BLaER1 (cell line): ENCODE measurements around the gene GBP5.
"Not testable (repeated sequence)": the region's sequence is repeated elsewhere in the genome, so short reads cannot be mapped to it uniquely, and the experiment has no call there.

ENCODE experiments used
- H3K27ac ChIP-seq: shearing (Covaris generic); formaldehyde crosslinking; 2 replicates; pipeline ENCODE4 v1.8.1; 2022
- H3K27me3 ChIP-seq: shearing (Covaris generic); formaldehyde crosslinking; 2 replicates; pipeline ENCODE4 v1.8.1; 2022
- H3K36me3 ChIP-seq: shearing (Covaris generic); formaldehyde crosslinking; 2 replicates; pipeline ENCODE4 v1.8.1; 2022
- H3K4me1 ChIP-seq: shearing (Covaris generic); formaldehyde crosslinking; 2 replicates; pipeline ENCODE4 v1.8.1; 2022
- H3K4me2 ChIP-seq: shearing (Covaris generic); formaldehyde crosslinking; 2 replicates; pipeline ENCODE4 v1.8.1; 2022
- H3K4me3 ChIP-seq: shearing (Covaris generic); formaldehyde crosslinking; 2 replicates; pipeline ENCODE4 v1.8.1; 2022
- H3K9ac ChIP-seq: shearing (Covaris generic); formaldehyde crosslinking; 2 replicates; pipeline ENCODE4 v1.8.1; 2022
- H3K9me3 ChIP-seq: shearing (Covaris generic); formaldehyde crosslinking; 2 replicates; pipeline ENCODE4 v1.8.1; 2022
- H4K20me1 ChIP-seq: shearing (Covaris generic); formaldehyde crosslinking; 2 replicates; pipeline ENCODE4 v1.8.1; 2022
- Cebpa-rat ChIP-seq: shearing (Covaris generic); IDR thresholded peaks from 2 replicates; pipeline ENCODE4 v1.8.1; 2022

The GBP5 gene

GRCh38 chr1:89285745-89286380 lies 13.2 kb upstream of the GBP5 start:
- H3K4me1 ChIP-seq, result peaks cover 11% of the 10 kb centered on the region
- H3K27ac ChIP-seq, result no peak overlapping the region
- no peaks in the 10 kb centered on the region for H4K20me1 ChIP-seq
- H3K36me3 ChIP-seq, result no peaks in the 10 kb centered on the region
- no peaks in the 10 kb centered on the region for H3K27me3 ChIP-seq
- no peak overlapping the region for H3K9ac ChIP-seq
- TF ChIP-seq Cebpa-rat, result no peak
- peaks cover 9% of the 10 kb centered on the region for H3K9me3 ChIP-seq
- H3K4me3 ChIP-seq, result no peak overlapping the region
- H3K4me2 ChIP-seq, result no peak overlapping the region

DNA sequence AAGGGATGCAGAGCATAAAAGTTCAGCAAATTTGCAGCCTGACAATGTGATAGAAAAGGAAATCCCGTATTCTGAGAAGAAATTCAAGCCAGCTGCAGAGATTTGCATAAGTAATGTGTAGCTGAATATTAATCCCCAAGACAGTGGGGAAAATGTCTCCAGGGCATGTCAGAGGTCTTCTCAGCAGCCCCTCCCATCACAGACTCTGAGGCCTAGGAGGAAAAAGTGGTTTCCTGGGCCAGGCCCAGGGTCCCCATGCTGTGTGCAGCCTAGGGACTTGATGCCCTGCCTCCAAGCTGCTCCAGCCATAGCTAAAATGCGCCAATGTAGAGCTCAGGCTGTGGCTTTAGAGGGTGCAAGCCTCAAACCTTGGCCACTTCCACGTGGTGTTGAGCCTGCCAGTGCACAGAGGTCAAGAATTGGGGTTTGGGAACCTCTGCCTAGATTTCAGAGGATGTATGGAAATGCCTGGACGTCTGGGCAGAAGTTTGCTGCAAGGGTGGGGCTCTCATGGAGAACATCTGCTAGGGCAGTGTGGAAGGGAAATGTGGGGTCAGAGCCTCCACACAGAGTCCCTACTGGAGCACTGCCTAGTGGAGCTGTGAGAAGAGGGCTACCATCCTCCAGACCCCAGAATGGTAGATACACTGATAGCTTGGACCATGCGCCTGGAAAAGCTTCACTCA lies 11.6 kb upstream of the GBP5 start:
- H3K27me3 ChIP-seq, H4K20me1 ChIP-seq, H3K4me3 ChIP-seq, H3K9me3 ChIP-seq, H3K36me3 ChIP-seq, H3K9ac ChIP-seq, H3K27ac ChIP-seq, H3K4me2 ChIP-seq: not testable (repeated sequence)
- H3K4me1 ChIP-seq, result peaks cover 11% of the 10 kb centered on the region

GRCh38 chr1:89280766-89281165 lies 8.1 kb upstream of the GBP5 start:
- H4K20me1 ChIP-seq, result no peaks in the 10 kb centered on the region
- TF ChIP-seq Cebpa-rat, result no peak

DNA sequence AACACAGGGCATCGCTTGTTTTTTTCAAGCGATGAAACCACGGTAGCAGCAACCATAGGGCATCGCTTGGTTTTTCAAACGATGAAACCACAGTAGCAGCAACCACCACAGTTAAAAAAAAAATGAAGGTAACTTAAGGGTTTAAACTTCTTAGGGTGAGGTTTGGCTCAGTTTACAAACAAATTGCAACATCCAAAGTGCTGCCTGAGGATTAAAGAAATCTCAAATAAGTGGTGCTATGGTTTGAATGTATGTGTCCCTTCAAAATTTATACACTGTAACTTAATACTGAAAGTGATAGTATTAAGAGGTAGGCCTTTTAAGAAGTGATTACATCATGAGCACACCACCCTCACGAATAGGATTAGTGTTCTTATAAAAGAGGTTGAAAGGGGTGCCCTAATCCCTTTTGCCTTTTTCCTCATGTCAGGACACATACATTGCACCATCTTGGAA lies 6.4 kb upstream of the GBP5 start:
- Histone ChIP-seq H3K27me3 (no peaks in the 10 kb centered on the region), H3K27ac (no peak overlapping the region), H3K4me3 (no peak overlapping the region), H4K20me1 (no peaks in the 10 kb centered on the region), H3K9me3 (peaks cover 1% of the 10 kb centered on the region; the same call in 1 of the 2 replicates), H3K36me3 (no peaks in the 10 kb centered on the region), H3K9ac (no peak overlapping the region), H3K4me1 (no peaks in the 10 kb centered on the region), H3K4me2 (no peak overlapping the region)
- TF ChIP-seq Cebpa-rat, result no peak

More at GRCh38 chr1:89280766-89281165, 8.1 kb upstream of the GBP5 start:
- H3K4me1 ChIP-seq, result no peaks in the 10 kb centered on the region
- no peak overlapping the region for H3K4me2 ChIP-seq
- H3K9ac ChIP-seq, result no peak overlapping the region
- H3K9me3 ChIP-seq, result peaks cover 9% of the 10 kb centered on the region
- no peak overlapping the region for H3K4me3 ChIP-seq
- no peaks in the 10 kb centered on the region for H3K36me3 ChIP-seq
- H3K27me3 ChIP-seq, result no peaks in the 10 kb centered on the region
- H3K27ac ChIP-seq, result no peak overlapping the region

GRCh38 chr1:89277725-89278124 lies 5.1 kb upstream of the GBP5 start:
- H3K36me3 ChIP-seq, result no peaks in the 10 kb centered on the region
- no peaks in the 10 kb centered on the region for H3K27me3 ChIP-seq
- H3K9ac ChIP-seq, result no peak overlapping the region
- peaks cover 8% of the 10 kb centered on the region; the same call in 1 of the 2 replicates for H3K9me3 ChIP-seq
- H3K4me2 ChIP-seq, result no peak overlapping the region
- no peaks in the 10 kb centered on the region for H3K4me1 ChIP-seq
- H3K4me3 ChIP-seq, result no peak overlapping the region
- no peak for TF ChIP-seq Cebpa-rat
- H3K27ac ChIP-seq, result no peak overlapping the region
- no peaks in the 10 kb centered on the region for H4K20me1 ChIP-seq

DNA sequence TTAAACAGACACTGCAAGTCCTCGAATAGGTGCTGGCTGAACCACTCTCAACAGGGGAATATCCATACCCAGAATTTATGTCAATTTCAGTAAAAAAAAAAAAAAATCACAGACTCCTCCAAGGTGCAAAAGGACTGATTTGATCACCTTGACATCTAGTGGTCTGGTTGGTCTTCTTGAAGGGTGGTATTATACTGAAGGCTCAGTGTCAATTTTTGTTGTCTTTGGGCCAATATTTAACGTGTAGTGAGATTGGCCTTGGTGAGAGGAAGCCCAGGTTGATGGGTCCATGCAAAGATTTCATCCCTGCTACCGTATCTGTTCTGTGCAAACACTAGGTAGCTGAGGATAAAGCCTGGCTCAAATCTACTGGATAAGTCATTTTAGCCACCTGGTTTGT lies 4.0 kb upstream of the GBP5 start:
- no peak overlapping the region for H3K4me3 ChIP-seq
- no peak overlapping the region for H3K4me2 ChIP-seq
- peaks cover 8% of the 10 kb centered on the region; the same call in 1 of the 2 replicates for H3K9me3 ChIP-seq
- no peaks in the 10 kb centered on the region for H3K27me3 ChIP-seq
- no peaks in the 10 kb centered on the region for H3K4me1 ChIP-seq
- H4K20me1 ChIP-seq, result no peaks in the 10 kb centered on the region
- no peak overlapping the region for H3K9ac ChIP-seq
- TF ChIP-seq Cebpa-rat, result no peak
- no peaks in the 10 kb centered on the region for H3K36me3 ChIP-seq
- no peak overlapping the region for H3K27ac ChIP-seq

DNA sequence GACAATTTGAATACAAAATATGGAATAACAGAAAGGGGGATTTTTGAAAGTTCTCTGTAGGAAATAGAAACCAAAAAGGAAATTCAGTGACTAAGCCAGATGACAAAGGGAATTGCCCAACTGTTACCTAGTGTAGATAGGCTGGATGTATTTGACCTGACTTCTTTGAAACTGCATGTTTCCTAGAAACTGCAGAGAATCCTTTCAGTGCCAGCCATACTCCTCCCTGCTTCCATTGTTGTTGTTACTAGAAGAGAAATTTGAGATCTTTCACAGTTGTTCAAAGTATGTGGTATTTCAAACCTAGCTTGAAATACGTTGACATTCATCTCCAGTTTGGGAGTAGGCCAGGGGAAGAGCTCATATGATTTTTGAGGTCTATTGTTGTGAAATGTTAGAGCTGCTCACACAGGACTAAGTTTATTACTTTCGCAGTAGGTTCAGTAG lies 1.8 kb upstream of the GBP5 start:
- Histone ChIP-seq H3K36me3 (no peaks in the 10 kb centered on the region), H3K27ac (no peak overlapping the region), H3K4me1 (no peaks in the 10 kb centered on the region), H3K9ac (no peak overlapping the region), H3K9me3 (peaks cover 8% of the 10 kb centered on the region; the same call in 1 of the 2 replicates), H3K4me2 (no peak overlapping the region), H3K27me3 (no peaks in the 10 kb centered on the region), H4K20me1 (no peaks in the 10 kb centered on the region), H3K4me3 (no peak overlapping the region)
- TF ChIP-seq Cebpa-rat, result no peak

GRCh38 chr1:89273324-89273778 lies 691 bp upstream of the GBP5 start:
- no peak for TF ChIP-seq Cebpa-rat
- no peak overlapping the region for H3K4me3 ChIP-seq
- H3K27me3 ChIP-seq, result no peaks in the 10 kb centered on the region
- H3K36me3 ChIP-seq, result no peaks in the 10 kb centered on the region
- peaks cover 8% of the 10 kb centered on the region; the same call in 1 of the 2 replicates for H3K9me3 ChIP-seq
- no peaks in the 10 kb centered on the region for H3K4me1 ChIP-seq
- H4K20me1 ChIP-seq, result no peaks in the 10 kb centered on the region
- no peak overlapping the region for H3K27ac ChIP-seq
- H3K9ac ChIP-seq, result no peak overlapping the region
- H3K4me2 ChIP-seq, result no peak overlapping the region

GRCh38 chr1:89271341-89272015 lies 1.2 kb downstream of the GBP5 start:
- Histone ChIP-seq H3K27ac (no peak overlapping the region), H3K4me1 (no peaks in the 10 kb centered on the region), H3K9ac (no peak overlapping the region), H4K20me1 (no peaks in the 10 kb centered on the region), H3K36me3 (no peaks in the 10 kb centered on the region), H3K9me3 (peaks cover 8% of the 10 kb centered on the region; the same call in 1 of the 2 replicates), H3K4me2 (no peak overlapping the region), H3K4me3 (no peak overlapping the region), H3K27me3 (no peaks in the 10 kb centered on the region)
- TF ChIP-seq Cebpa-rat, result no peak

DNA sequence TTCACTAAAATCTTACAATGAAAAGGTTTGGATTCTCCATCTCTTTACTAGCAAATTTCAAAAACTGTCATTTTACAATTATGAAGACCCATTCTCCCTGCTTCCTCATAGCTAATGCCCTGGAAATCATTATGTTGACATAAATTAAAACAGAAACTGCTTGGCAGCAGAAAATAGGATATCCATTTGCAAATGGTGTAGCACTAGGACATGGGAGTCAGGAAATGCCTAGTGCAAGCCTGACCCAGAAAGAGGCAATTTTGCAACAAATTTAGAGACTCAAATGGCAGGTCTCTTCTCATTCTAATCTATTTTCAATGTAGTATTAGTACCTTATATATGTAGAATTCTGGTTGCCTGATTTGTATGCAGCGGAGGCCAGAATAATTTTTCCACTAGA lies 2.2 kb downstream of the GBP5 start:
- Histone ChIP-seq H3K4me2 (no peak overlapping the region), H4K20me1 (no peaks in the 10 kb centered on the region), H3K36me3 (no peaks in the 10 kb centered on the region), H3K27me3 (no peaks in the 10 kb centered on the region), H3K9me3 (peaks cover 8% of the 10 kb centered on the region; the same call in 1 of the 2 replicates), H3K27ac (no peak overlapping the region), H3K9ac (no peak overlapping the region), H3K4me3 (no peak overlapping the region), H3K4me1 (no peaks in the 10 kb centered on the region)
- no peak for TF ChIP-seq Cebpa-rat
